AG04449 (cell line): ENCODE results near the gene NOM1.

Experiments
- CTCF ChIA-PET: fragments of 350-600 bp; formaldehyde crosslinking; extraction: SDS; loops from one replicate; lab custom pipeline; 2021; ENCODE audit warnings: antibody characterized with exemption; lab: Yijun Ruan, JAX
- POLR2A ChIA-PET: fragments of 400-600, 350-600 bp; formaldehyde crosslinking; extraction: SDS; loops from one replicate; lab custom pipeline; 2020; ENCODE audit warnings: antibody characterized with exemption, inconsistent platforms; lab: Yijun Ruan, JAX
- DNase-seq: peaks from one replicate; pipeline ENCODE4 v3.0.0-alpha.2; 2010; ENCODE audit warnings: low read depth, low spot score
- H3K4me3 ChIP-seq: 2 replicates; pipeline ENCODE4 v1.5.1; 2011; ENCODE audit warnings: low read depth, mild to moderate bottlenecking, control low read depth, low read length
- CTCF ChIP-seq: IDR thresholded peaks from one replicate; pipeline ENCODE4 v1.5.1; 2011; ENCODE audit warnings: mild to moderate bottlenecking, moderate library complexity, low read length, control low read depth, inconsistent platforms; ENCODE audit not compliant: insufficient read depth; ENCODE audit errors: missing control alignments

The NOM1 gene

DNA sequence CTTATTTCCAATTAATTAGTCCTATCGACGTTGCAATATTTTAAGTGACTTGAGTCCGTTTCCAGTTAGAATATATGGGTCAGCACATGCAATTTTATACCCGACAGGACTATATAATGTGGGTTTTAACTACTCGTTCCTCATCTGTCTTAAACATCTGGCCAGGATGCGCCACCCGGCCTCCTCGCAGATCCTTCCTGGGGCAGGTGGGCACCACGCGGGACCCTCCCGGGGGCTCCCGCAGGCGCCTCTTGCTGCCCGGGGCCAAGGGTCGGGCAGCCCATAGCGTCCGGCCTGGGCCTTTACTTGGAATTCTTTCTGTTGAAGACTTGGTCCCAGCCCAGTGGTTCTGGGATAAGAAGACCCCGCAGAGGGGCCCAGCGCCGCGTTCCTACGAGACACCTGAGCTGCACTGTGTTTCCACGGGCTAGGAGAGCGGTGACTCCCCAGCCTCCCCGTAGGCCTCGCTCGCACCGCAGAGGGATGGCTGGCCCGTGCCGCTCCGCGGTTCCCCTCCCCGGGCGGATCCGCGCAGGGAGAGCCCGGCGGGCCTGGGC lies 71.1 kb downstream of the NOM1 start:
- DNase-seq = no peak
- ChIA-PET POLR2A (no interaction called here), CTCF (interaction anchor here (0.9 kb wide), 1 partner anchor 9 kb away, joined by 3 read pairs; no protein-coding TSS in a partner anchor)
- no peak overlapping the region for H3K4me3 ChIP-seq
- TF ChIP-seq CTCF = no peak

DNA sequence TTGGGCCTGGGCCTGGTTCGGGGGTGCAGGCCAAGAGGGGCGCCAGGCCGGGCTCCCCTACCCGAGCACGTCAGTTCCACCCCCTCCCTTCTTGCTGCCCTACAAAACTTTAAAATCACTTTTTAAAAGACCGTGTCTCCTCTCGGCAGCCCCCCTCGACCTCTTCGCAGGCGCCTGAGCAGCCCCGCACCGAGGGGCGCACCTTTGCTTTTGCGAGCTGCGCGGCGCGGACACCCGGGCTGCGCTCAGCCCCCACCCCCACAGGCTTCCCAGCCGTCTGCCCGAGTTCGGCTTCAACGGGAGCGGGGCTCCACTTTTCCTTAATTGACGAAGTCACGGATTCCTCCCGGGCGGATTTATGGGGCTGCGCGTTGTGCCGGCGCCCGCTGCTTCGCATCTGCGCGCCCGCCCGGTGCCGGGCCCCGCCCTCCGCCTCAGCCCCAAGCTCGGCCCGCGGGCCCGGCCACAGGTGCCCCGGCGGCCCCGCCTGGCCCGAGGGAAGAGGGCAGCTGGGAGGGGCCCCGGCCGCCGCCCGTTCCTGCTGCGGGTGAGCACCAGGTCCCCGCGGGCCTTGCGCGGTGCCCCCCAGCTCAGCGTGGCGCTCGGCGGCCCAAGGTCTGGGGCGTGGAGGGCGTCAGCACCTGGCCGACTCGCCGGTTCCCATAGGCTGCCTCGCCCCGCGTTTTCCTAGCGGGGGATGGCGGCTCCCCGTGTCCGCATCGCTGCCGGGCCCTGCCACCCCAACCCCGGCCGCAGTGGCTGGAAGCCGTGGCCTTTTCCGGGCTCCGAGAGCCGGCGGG lies 71.8 kb downstream of the NOM1 start:
- DNase-seq = no peak
- ChIA-PET POLR2A (no interaction called here), CTCF (no interaction called here)
- TF ChIP-seq CTCF = no peak
- no peak overlapping the region for H3K4me3 ChIP-seq

DNA sequence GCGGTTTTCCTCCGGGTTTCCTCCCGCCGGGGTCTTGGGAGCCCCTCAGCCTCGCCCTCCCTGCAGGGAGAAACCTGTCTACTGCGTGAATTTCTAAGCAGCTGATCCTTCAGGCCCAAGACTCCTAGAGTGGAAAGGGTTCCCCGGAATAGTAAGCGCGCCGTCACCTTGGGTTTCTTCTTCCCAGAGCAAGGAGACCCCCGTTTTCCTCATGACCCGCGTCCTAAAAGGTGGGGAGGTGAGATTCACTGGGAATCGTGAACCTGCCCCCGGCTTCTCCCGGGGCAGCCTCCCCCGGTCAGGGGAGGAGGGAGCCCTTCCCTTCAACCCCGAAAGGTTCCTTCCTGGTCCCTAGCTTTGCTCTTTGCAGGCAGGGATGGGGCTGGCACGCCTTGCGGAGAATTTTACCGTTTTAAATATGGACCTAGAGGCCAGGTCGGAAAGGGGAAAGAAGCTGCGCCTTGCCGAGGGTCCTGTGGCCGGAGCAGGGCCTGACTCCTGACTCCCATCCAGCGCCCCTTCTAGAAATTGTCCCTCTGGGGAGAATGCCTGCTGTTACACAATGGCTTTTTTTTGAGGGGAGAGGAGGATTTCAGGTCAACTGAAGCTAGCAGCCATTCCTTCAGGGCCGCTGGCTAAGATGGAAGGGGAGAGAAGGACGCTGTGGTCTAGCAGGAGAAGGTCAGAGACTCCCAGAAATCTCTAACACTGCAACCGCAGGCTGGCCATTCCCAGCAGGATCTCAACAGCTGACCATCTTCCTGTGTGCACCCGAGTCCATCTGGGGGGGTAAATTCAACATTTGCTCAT lies 72.6 kb downstream of the NOM1 start:
- no peak for DNase-seq
- POLR2A ChIA-PET = no interaction called here
- CTCF ChIA-PET = interaction anchor here (1.1 kb wide), 1 partner anchor 9 kb away, joined by 3 read pairs; no protein-coding TSS in a partner anchor
- H3K4me3 ChIP-seq = no peak overlapping the region
- no peak for TF ChIP-seq CTCF
